ENCODE data around the gene TBXA2R.
A peak's percentile ranks its signal among the peaks of the same experiment; 100 is the strongest.
"Not testable (repeated sequence)": the region's sequence is repeated elsewhere in the genome, so short reads cannot be mapped to it uniquely, and the experiment has no call there.

TBXA2R gene

DNA sequence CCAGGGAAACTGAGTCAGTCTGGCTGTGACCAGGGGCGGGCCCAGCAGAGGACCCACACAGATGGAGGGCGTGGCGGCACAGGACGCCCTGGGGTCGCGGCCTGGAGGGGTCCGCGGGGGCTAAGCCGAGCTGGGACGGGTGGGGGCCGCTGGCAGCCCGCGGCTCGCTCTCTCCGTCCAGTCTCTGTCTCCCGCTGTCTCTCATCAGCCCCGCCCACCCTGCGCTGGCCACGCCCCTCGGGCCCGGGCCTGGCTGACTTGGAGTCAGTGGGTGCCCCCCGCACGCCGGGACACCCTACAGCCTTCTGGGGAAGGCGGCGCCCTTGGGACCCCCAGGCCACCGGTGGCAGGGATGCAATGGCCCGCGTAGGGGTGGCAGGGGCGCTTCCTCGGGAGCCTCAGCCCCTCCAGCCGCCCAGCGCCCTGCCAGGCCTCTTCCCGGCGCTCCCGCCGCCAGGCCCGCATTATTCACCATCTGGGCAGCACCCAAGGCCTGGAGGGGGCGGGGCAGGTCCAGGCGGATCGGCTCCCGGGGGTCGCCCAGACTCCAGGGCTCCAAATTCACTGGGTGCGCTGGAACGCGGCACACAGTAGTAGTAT is at the start of gene TBXA2R:
Gene TBXA2R, minus strand, starts transcription at position 186 of the 600 bp plus-strand sequence. CDS start 6,241 bp downstream, outside the sequence.
- DNase-seq, result peak; percentile 58

DNA sequence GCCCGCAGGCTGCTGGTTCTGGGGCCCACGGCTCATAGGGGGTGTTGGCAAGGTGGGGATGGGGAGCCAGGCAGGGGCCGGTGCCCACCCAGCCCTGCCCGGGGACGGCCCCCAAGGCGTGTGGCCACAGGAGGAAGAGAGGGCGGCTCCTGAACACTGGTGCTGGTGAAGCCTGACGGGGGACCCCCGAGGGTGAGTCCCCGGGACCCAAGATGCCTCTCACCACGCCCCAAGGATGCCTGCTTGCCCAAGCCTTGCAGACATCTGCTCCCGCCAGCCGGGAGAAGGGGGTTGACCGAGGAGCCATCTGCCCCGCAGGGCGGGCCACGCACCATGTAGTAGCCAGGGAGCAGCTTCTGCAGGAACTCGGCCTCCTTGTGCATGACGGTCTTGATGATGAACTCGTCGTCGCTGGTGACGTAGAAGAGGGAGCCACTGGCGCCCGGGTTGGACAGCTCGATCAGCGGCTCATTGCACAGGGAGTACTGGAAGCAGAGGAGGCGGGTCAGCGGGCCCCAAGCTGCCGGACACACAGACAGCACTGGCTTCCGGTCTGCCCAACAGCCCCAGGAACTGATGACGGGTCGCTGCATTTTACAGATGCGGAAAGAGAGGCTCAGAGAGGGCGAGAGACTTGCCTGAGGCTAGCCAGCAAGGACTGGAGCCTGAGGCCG is 49.5 kb upstream of the TBXA2R start:
- DNase-seq, result peak; percentile 5

DNA sequence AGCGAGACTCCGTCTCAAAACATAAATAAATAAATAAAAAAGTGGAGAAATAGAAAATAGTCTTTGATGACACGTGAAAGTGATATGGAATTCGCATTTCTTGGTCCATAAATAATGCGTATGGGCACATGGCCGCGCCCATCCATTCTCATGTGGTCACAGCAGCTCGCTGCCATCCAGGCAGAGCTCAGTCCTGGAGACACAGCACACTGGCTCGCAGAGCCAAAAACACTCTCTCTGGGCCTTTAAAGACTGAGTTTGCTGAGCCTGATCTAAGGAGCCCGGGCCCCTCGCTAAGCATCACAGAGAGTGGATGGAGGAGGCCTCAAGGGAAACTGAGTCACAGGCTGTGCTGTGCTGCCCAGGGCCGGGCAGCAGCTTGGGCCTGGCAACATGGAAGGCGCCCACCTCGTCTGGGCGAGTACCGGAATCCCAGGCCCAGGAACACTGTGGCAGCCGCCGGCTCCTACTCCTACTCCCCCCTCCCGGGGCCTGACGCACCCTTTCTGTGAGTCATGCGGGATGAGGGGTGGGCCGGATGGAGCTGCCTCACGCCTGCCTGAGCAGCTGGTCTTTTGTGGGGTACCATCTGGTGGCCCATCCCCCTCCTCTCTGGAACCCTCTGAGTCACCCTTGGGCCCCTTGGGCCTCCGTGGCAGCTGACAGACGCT is 48.9 kb upstream of the TBXA2R start:
- peak; percentile 97 for DNase-seq

DNA sequence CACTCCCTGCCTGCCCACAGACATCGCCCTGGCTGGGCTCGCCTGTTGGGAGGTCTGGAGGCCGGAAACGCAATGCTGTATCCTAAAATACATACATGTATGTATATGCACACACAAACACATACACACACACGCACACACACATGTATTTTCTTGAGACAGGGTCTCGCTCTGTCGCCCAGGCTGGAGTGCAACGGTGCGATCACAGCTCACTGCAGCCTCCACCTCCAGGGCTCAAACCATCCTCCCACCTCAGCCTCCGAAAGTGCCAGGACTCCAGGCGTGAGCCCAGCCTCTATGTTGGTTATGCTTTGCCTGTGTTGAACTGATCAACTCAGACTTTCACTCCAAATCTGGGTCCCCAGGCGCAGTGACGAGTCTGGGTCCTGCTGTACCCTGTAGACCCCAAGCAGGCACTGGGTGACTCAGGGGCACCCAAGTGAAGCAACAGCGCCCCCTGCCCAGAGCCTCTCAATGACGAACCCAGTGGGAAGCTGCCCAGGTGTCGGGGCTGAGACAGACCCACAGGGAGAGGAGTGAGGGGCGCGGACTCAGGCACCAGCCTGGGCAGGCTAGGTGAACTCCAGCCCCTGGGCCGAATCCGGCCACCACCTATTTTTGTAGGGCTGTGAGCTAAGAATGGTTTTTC is 47.3 kb upstream of the TBXA2R start:
- no peak for DNase-seq

DNA sequence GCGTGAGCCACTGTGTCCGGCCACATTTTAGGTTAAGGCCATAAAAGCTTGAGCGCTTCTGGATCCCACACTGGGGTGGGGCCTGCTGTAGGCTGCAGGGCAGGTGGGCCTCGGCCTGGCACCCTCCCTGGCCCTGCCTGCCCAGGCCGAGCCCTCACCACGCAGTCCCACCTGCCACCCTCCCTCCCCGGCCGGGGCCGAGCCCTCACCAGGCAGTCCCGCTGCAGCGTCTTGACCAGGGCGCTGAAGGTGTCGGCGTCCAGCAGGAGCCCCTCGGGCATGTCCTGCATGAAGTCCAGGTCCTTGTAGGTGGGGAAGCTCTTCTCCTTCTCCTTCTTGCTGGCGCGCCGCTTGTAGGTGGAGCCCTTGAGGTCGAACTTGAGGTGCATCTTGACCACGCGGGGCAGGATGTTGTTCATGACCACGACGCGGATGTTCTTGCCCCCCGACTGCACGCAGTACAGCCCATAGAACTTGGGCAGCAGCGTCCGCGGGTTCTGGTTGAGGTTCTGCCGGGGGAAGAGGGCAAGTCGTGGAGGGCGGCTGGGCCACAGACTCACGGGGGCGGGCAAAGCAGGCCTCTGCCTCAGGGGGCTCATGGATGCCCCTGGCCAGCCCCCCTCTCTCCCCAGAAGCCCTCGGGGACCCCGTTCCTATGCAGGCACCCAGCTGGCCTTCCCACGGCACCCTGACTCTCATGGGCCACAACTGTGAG is 46.6 kb upstream of the TBXA2R start:
- DNase-seq, result no peak

DNA sequence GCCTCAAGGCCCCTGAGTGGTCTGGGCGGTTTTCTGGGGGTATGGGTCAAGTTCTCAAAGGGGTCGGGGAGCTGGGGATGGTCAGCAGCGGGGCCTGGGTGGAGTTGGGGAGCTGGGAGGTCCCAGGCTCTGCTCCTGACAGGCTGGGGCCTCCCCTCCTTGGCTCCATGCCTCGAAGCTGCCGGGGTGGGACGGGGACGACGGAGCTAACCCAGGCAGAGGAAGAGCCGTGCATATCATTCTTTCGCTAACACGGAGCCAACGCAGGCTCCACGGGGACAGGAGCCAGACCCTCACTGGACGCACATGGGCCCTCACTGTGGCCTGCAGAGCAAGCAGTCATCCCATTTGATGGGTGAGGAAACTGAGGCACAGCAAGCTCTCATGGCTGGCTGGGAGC is 45.7 kb upstream of the TBXA2R start:
- no peak for DNase-seq

DNA sequence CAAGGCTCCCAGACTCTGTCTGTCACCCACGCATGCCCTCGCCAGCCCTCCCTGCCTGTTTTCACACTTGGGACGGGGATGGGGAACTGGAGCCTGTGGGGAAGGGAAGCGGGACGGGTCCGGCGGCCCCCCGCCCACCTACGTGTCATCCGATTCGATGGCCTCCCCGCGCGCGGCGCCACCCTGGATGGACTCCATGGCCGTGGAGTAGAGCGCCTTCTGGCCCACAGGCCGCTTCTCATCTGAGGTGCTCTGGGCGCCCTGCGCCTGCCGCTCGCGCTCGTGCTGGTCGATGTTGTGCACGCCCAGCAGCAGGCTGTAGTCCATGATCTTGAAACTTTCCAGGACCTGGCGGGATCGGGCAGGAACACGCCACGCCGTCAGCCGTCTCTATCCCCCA is 45.0 kb upstream of the TBXA2R start:
- no peak for DNase-seq

DNA sequence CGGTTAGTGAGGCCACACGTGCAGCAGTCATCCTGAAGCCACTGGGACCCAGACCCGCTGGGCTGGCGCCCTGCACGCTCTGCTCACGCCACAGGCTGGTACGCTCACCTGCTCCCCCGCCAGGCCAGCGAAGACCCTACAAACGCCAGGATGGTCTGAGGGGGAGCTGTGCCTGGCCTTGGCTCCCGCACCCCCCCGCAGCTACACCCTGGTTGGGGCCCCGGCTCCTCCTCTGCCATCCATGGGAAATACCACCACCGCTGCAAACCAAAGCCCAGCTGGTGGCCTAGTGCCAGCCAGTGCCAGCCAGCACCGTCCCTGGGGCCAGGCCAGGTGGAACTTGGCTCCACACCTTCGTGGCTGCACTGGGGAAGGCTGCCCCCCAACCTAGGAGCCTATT is 43.2 kb upstream of the TBXA2R start:
- no peak for DNase-seq

DNA sequence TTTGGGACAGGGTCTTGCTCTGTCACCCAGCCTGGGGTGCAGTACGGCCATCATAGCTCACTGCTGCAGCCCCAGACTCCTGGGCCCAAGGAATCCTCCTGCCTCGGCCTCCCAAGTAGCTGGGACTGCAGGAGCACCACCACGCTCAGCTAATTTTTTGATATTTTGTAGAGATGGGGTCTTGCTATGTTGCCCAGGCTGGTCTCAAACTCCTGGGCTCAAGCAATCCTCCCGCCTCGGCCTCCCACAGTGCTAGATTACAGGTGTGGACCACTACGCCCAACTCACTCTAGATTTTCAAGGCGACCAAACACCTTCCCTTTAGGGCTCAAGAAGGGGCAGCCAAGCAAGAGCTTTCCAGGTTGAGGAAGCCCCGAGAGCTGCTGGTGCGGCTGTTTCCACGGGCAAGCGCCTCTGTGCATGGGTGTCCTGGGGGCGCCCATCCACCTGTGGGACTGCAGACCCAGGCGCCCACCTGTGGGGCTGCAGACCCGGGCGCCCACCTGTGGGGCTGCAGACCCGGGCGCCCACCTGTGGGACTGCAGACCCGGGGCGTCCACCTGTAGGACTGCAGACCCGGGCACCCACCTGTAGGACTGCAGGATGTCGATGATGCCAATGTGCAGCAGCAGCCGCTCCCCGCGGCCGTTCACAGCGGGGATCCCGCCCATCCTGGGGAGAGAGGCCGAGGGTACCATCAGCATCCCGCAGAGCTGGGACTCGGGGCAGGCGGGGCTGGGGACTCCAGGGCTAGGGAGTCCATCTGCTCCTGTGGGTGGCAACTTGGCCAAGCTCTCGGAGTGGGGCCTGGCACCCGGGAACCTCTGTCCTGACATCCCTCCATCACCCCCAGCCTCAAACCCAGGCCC is 41.6 kb upstream of the TBXA2R start:
- DNase-seq, result no peak

DNA sequence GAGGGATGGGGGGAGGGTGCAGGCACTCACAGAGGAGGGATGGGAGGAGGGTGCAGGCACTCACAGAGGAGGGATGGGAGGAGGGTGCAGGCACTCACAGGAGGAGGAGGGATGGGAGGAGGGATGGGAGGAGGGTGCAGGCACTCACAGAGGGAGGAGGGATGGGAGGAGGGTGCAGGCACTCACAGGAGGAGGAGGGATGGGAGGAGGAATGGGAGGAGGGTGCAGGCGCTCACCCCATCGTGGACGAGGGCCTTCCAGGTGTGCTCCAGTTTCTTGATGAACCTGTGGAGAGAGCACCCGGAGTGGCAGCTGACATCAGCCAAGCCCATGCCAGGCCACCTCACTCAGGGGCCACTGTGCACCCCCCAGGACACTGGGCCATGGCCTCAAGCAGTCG is 40.4 kb upstream of the TBXA2R start:
- DNase-seq, result not testable (repeated sequence)

DNA sequence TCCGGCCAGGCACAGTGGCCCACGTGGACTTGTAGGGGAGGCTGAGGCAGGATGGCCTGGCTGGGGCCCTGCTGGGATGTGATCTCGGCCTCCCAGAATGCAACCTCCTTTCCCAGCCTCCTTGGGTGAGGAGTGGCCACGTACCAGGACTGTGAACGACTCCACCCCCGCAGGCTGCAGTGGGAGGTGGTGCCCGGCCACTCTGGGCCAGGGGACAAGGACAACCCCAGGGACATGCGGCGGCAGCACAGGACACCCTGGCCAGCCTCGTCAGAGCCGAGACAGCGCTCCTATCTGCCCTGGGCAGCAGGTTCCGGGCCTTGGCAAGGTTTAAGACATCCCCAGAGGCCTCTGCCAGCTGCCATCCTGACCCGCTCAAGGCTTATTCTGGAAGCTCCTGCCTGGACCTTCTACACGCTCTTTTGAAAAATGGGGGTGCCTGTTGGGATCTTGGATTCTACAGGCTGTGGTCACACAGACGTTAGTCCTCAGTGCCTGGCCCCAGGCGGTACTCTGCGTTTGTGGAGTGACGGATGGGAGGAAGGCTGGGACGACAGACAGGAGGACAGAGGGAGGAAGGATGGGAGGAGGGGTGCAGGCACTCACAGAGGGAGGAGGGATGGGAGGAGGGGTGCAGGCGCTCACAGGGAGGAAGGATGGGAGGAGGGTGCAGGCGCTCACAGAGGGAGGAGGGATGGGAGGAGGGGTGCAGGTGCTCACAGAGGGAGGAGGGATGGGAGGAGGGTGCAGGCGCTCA is 39.8 kb upstream of the TBXA2R start:
- no peak for DNase-seq

DNA sequence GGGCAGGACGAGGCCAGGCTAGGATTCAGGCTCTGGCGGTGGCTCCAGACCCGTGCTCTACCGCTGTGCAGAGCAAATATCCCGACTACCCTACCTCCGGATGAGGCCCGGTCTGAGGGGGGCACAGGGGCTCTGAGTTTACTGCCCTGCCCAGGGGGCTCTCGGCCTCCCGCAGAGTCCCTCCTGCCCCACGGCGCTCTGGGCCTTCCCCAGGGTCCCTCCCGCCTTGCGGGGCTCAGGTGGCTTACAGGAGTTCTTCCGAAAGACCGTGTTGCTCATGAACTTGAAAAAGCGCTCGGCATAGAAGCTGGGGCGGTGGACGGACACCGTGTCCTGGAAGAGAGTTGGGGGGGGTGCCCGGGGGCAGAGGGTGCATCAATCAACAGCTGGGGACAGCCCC is 39.1 kb upstream of the TBXA2R start:
- no peak for DNase-seq

DNA sequence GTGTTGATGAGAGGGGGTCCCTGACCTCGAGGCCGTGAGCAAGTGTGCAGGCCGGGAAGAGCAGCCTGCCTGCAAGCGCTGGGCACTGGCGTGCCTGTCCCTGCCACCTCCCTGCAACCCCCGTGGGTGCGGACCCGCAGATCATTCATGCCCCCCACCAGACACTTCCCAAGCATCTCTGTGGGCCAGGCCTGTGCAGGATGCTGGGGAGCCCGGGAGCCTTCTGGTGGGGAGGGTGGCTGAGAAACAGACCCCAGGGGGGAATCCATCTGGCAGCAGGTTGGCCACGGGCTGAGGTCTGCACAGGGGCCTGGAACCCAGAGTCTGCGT is 38.4 kb upstream of the TBXA2R start:
- DNase-seq, result no peak

DNA sequence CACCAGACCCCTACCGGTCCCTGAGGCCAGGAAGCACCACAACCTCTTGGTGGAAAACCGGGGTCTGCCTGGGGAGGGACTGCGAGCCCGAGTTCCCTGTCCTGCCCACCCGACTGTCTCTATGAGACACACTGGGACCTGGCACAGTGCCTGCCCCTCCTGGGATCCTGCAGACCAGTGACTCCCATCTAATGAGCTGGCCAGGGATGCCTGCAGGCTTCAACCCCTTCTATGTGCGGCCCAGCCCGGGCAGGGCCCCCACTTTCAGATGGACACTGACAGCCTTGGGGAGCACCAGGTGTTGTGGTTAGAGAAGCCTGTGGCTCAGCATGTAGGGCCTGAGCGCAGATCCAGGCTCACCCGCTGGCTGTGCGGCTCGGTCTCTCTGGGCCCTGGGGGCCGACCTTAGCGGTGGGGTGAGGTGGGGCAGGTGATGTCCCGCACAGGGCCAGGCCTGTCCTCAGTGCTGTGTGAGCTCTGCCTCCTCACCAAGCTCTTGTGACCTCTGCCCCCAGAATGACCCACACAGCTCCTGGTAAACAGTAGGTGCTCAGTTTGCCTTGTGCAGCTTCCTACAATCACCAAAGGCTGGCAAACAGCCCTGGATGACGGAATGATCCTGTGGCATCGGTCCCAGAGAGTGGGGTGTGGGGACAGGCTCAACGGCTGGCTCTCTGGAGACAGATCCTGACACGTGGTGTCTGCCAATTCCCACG is 37.8 kb upstream of the TBXA2R start:
- DNase-seq, result no peak

DNA sequence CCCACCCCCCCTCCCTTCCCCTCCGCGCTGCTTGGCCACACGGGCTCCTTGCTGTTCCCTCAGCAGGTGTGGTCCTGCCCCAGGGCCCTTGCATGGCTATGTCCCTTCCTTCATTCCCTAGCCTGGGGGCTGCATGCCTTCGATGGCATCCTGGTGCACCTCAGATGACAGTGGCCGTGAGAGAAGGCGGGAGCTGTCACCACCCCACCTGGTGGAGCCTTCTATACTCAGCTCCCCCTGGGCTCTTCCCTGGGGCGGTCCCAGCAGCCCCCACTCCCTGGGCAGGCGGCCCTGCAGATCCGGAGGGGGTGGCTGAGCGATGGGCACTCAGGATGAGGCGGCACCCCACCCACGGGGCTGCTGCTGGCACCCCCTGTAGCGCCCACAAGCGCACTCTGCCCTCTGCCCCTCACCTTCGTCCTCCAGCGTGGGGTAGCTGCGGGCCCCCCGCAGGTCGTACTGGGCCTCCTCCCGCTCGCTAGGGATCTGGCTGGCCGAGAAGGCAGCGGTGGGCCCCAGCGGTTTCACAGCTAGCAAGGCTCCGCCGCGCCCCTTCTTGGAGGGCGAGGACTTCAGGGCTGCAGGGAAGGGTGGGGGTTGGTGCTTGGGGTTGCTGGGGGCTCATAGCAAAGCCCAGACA is 37.1 kb upstream of the TBXA2R start:
- no peak for DNase-seq

DNA sequence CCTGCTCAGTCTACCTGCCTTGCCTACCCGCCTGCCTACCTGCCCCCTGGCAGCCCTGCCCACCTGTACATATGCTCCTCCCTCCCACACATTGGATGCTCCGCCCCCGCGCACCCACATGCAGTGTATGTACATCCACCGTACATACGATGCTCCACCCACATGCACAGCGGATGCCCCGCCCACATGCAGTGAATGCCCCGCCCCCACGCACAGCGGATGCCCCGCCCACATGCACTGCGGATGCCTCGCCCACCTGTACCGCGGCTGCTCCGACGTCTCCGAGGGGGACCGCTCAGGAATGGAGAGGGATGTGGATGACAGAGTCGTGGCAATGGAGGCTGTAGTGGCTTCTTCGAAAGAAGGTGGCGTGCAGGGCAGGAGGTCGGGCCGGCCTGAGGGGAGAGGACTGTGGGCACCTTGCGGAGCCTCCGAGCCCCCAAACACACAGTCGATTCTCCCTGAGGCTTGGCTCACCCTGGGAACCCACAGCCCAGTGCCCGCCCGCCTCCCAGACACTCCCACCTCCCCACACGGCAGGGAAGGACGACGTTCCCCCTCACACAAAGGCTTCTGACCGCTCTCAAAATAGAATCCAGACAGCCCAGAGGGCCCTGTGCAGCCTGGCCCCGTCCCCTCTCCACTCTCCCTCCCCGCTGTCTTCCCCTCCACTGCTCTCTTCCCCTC is 36.5 kb upstream of the TBXA2R start:
- no peak for DNase-seq

DNA sequence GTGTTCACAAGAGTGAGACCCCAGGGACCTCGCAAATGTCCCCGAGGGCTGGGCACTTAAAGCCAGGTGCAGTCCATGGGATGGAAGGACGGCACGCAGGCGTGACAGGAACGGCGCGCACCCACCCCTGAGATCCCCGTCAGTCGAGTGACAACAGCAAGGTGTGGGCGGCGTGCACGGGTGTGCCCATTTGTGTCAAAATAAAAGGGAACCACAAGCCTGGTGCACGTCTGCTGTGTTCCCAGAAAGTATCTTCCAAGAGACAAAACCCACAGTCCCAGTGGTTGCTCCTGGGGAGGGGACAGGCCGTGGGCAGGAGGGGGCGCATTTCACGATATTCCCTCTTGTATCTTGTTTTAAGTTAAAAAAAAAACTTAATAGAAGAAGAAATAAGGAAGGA is 35.6 kb upstream of the TBXA2R start:
- DNase-seq, result no peak

DNA sequence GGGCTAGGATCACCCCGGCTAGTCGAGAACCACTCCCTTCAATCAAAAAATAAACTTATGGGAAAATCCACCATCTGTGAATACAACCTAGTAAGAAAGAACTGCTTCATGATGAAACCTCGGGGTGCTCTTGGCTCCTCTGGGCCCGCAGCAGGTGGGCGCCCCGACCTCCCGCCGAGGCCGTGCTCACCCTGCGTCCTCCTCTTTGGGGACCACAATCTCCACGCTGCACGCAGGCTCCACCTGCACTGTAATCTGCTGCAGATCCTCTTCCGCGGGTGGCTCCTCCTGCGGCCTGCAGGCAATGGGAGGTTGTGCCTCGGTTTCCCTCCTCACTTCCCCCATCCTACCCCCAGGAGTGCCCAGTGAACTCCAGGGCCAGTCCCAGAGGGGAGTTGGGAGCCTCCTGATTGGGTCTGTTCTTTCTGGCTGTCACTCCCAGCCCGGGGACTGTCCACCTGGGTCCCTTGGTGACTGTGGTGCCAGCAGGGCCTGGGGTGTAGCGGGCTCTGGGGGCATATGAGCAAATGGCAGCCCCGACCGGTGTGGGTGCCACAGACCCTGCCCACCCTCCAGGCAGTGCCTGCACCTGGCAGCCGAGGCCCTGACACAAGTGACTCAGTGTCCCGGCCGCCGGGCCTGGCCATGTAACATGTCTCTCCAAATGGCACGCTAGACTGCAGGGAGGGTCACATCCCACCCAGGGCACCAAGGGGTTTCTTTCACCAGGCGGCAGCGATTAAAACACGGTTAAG is 35.0 kb upstream of the TBXA2R start:
- DNase-seq, result no peak

DNA sequence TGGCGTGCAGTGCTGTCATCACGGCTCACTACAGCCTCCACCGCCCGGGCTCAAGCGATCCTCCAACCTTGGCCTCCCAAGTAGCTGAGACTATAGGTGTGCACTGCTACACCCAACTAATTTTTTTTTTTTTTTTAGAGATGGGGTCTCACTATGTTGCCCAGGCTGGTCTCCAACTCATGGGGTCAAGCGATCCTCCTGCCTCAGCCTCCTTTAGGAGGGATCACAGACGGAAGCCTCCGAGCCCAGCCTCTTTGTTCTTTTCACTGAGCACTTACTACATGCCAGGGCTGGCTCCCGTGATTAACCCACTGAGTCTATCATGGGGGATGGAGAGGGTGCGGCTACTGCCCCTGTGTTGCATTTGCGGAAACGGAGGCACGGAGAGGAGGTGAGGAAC is 32.8 kb upstream of the TBXA2R start:
- no peak for DNase-seq

Measured in HCEC 1CT (cell line).